WTC11 (cell line): ENCODE data around the gene VARS1. TPM values are rescaled to one million over a fixed set of nuclear protein-coding genes. Genes with fewer than 3 reads are reported as not detected.

ENCODE experiments used
- ATAC-seq: fragments of 200-7000 bp; cut with Tn5 transposase; 2 replicates; pipeline ENCODE4 v1.10.0; 2021; ENCODE audit warnings: mild to moderate bottlenecking, moderate library complexity
- CTCF ChIA-PET: fragments of 300-600 bp; sonication (Branson Sonifier 250); formaldehyde crosslinking; loops from one replicate; lab custom pipeline; 2021; ENCODE audit warnings: antibody characterized with exemption; lab: Charles Lee
- POLR2A ChIA-PET: fragments of 350-600 bp; sonication (Branson Sonifier 250); formaldehyde crosslinking; loops from one replicate; lab custom pipeline; 2021; ENCODE audit warnings: antibody characterized with exemption; lab: Charles Lee
- DNase-seq: peaks from one replicate; pipeline ENCODE4 v3.0.0; 2021; ENCODE audit warnings: low spot score
- H3K27ac Mint-ChIP-seq: 2 replicates; pipeline ENCODE4 v1.8.0; 2021; ENCODE audit warnings: mixed read lengths
- H3K27me3 Mint-ChIP-seq: 2 replicates; pipeline ENCODE4 v1.8.0; 2021; ENCODE audit warnings: low read depth, mild to moderate bottlenecking, moderate library complexity, mixed read lengths
- H3K36me3 Mint-ChIP-seq: 2 replicates; pipeline ENCODE4 v1.8.0; 2021; ENCODE audit warnings: mixed read lengths
- H3K4me1 Mint-ChIP-seq: 2 replicates; pipeline ENCODE4 v1.8.0; 2022; ENCODE audit warnings: mixed read lengths
- H3K4me3 Mint-ChIP-seq: 2 replicates; pipeline ENCODE4 v1.8.0; 2021; ENCODE audit warnings: mild to moderate bottlenecking, moderate library complexity, mixed read lengths
- H3K9me3 Mint-ChIP-seq: 2 replicates; pipeline ENCODE4 v1.8.0; 2021; ENCODE audit warnings: mixed read lengths
- ATF1 ChIP-seq: sonication (generic); formaldehyde crosslinking; IDR thresholded peaks from 2 replicates; pipeline ENCODE4 v1.8.1; 2023; ENCODE audit warnings: mild to moderate bottlenecking, moderate library complexity, missing genetic modification reagents
- ESRRA ChIP-seq: sonication (generic); formaldehyde crosslinking; IDR thresholded peaks from 2 replicates; pipeline ENCODE4 v1.8.1; 2022; ENCODE audit warnings: mild to moderate bottlenecking, missing genetic modification reagents, borderline replicate concordance
- ETV6 ChIP-seq: sonication (generic); formaldehyde crosslinking; IDR thresholded peaks from 2 replicates; pipeline ENCODE4 v1.8.1; 2022; ENCODE audit warnings: mild to moderate bottlenecking, missing genetic modification reagents
- FOXJ3 ChIP-seq: sonication (generic); formaldehyde crosslinking; IDR thresholded peaks from 2 replicates; pipeline ENCODE4 v1.9.0; 2021; ENCODE audit warnings: missing genetic modification reagents, mild to moderate bottlenecking, borderline replicate concordance
- FOXK1 ChIP-seq: sonication (generic); formaldehyde crosslinking; IDR thresholded peaks from 2 replicates; pipeline ENCODE4 v1.8.0; 2022; ENCODE audit warnings: mild to moderate bottlenecking, moderate library complexity, missing genetic modification reagents
- GABPB1 ChIP-seq: sonication (generic); formaldehyde crosslinking; IDR thresholded peaks from 2 replicates; pipeline ENCODE4 v1.8.1; 2023; ENCODE audit warnings: mild to moderate bottlenecking, missing genetic modification reagents
- GRHL2 ChIP-seq: fragments of 250-450 bp; sonication (Bioruptor Pico); IDR thresholded peaks from 2 replicates; pipeline ENCODE4 v1.8.0; 2022; ENCODE audit warnings: mild to moderate bottlenecking, moderate library complexity; ENCODE audit not compliant: insufficient replicate concordance, severe bottlenecking
- IRF1 ChIP-seq: sonication (generic); formaldehyde crosslinking; IDR thresholded peaks from 2 replicates; pipeline ENCODE4 v1.8.0; 2023; ENCODE audit warnings: missing genetic modification reagents
- IRF2 ChIP-seq: sonication (generic); formaldehyde crosslinking; IDR thresholded peaks from 2 replicates; pipeline ENCODE4 v1.8.0; 2022; ENCODE audit warnings: low read depth, missing genetic modification reagents, borderline replicate concordance
- MAX ChIP-seq: sonication (generic); formaldehyde crosslinking; IDR thresholded peaks from 2 replicates; pipeline ENCODE4 v1.8.0; 2022; ENCODE audit warnings: mild to moderate bottlenecking, missing genetic modification reagents
- MXD4 ChIP-seq: fragments of 250-450 bp; sonication (Bioruptor Pico); IDR thresholded peaks from 2 replicates; pipeline ENCODE4 v1.8.0; 2021; ENCODE audit warnings: mild to moderate bottlenecking, moderate library complexity, borderline replicate concordance
- MYBL2 ChIP-seq: sonication (generic); formaldehyde crosslinking; IDR thresholded peaks from 2 replicates; pipeline ENCODE4 v1.8.1; 2023; ENCODE audit warnings: mild to moderate bottlenecking, moderate library complexity, missing genetic modification reagents
- PRRX2 ChIP-seq: fragments of 250-450 bp; sonication (Bioruptor Pico); IDR thresholded peaks from 2 replicates; pipeline ENCODE4 v1.8.0; 2021; ENCODE audit warnings: mild to moderate bottlenecking
- SP1 ChIP-seq: sonication (generic); formaldehyde crosslinking; conservative IDR thresholded peaks from 2 replicates; pipeline ENCODE4 v1.8.1; 2022; ENCODE audit warnings: missing genetic modification reagents
- TP53 ChIP-seq: sonication (generic); formaldehyde crosslinking; IDR thresholded peaks from 2 replicates; pipeline ENCODE4 v1.8.1; 2023; ENCODE audit warnings: mild to moderate bottlenecking, missing genetic modification reagents
- ZNF138 ChIP-seq: sonication (generic); formaldehyde crosslinking; conservative IDR thresholded peaks from 2 replicates; pipeline ENCODE4 v1.8.1; 2022; ENCODE audit warnings: mild to moderate bottlenecking, moderate library complexity, missing genetic modification reagents
- ZNF232 ChIP-seq: sonication (generic); formaldehyde crosslinking; IDR thresholded peaks from 2 replicates; pipeline ENCODE4 v1.8.0; 2022; ENCODE audit warnings: mild to moderate bottlenecking, missing genetic modification reagents
- total RNA-seq: library from RNA; stranded (reverse); gene quantifications from 3 replicates; pipeline ENCODE4 v1.2.3, GENCODE V29; 2021
- TF ChIP-seq, protein P1 (sequence below): sonication (generic); formaldehyde crosslinking; IDR thresholded peaks from 2 replicates; pipeline ENCODE4 v1.8.1; 2022; ENCODE audit warnings: missing genetic modification reagents, borderline replicate concordance
- TF ChIP-seq, protein P2 (sequence below): fragments of 250-450 bp; sonication (Bioruptor Pico); IDR thresholded peaks from 2 replicates; pipeline ENCODE4 v1.9.0; 2021; ENCODE audit warnings: mild to moderate bottlenecking
- TF ChIP-seq, protein P3 (sequence below): sonication (generic); formaldehyde crosslinking; conservative IDR thresholded peaks from 2 replicates; pipeline ENCODE4 v1.8.1; 2023; ENCODE audit warnings: mild to moderate bottlenecking, low read depth, missing genetic modification reagents, moderate library complexity
- TF ChIP-seq, protein P4 (sequence below): sonication (generic); formaldehyde crosslinking; IDR thresholded peaks from 2 replicates; pipeline ENCODE4 v1.8.1; 2023; ENCODE audit warnings: mild to moderate bottlenecking, missing genetic modification reagents
- TF ChIP-seq, protein P5 (sequence below): fragments of 250-450 bp; sonication (Bioruptor Pico); IDR thresholded peaks from 2 replicates; pipeline ENCODE4 v1.8.0; 2021; ENCODE audit warnings: mild to moderate bottlenecking

VARS1 gene
- total RNA-seq, 1 experiment from 2014 or later = 177 TPM

GRCh38 chr6:31815025-31815838 is 19.7 kb upstream of the VARS1 start, which contains the start of the genes HSPA1A and HSPA1L (continued):
- peak; percentile 85; the same call in 1 of the 2 replicates for TF ChIP-seq ZNF232
- no peak for TF ChIP-seq ZNF138 (CRISPR knock-in tag)
- no peak for TF ChIP-seq ETV6 (CRISPR knock-in tag)
- TF ChIP-seq MAX = peak; percentile 36; the same call in 1 of the 2 replicates
- TF ChIP-seq GABPB1 (CRISPR knock-in tag) = peak; percentile 56

DNA sequence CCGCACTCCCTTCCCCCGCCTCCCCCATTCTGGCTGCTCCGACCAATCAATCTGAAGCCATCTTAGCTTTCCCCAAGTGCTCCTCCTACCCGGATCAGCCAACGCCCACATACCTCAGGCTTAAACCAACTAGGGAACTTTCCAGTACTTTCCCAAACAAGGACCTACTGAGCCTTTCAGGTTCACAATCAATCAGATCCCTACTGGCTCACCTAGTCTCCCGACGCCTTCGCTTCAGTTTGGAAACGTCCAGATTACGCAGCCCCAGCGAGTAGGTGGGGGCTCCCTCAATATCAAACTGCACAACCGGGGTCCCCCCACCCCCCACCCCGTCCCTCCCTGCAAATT is 19.1 kb upstream of the VARS1 start:
- ATAC-seq = peak; percentile 73
- ChIA-PET POLR2A (interaction anchor here (0.6 to 2.3 kb wide), 21 partner anchors 8 to 221 kb away, joined by 3 to 18 read pairs (median 4); partner anchors contain the start of genes DDAH2, GPANK1, HSPA1B and LSM2), CTCF (interaction anchor here (0.7 to 2.4 kb wide), 14 partner anchors 8 to 144 kb away, joined by 3 to 19 read pairs (median 5); partner anchors contain the start of genes DDAH2, HSPA1B, LSM2 and LY6G5C)
- peak overlapping the region; percentile 98 for H3K27ac Mint-ChIP-seq
- H3K9me3 Mint-ChIP-seq = no peaks in the 10 kb centered on the region; the same call in 1 of the 2 replicates
- H3K4me3 Mint-ChIP-seq = peak overlapping the region; percentile 85
- peaks cover 25% of the 10 kb centered on the region for H3K4me1 Mint-ChIP-seq
- DNase-seq = peak; percentile 91
- no peaks in the 10 kb centered on the region; the same call in 1 of the 2 replicates for H3K27me3 Mint-ChIP-seq
- peaks cover 4% of the 10 kb centered on the region; the same call in 1 of the 2 replicates for H3K36me3 Mint-ChIP-seq
- TF ChIP-seq, protein P1, sequence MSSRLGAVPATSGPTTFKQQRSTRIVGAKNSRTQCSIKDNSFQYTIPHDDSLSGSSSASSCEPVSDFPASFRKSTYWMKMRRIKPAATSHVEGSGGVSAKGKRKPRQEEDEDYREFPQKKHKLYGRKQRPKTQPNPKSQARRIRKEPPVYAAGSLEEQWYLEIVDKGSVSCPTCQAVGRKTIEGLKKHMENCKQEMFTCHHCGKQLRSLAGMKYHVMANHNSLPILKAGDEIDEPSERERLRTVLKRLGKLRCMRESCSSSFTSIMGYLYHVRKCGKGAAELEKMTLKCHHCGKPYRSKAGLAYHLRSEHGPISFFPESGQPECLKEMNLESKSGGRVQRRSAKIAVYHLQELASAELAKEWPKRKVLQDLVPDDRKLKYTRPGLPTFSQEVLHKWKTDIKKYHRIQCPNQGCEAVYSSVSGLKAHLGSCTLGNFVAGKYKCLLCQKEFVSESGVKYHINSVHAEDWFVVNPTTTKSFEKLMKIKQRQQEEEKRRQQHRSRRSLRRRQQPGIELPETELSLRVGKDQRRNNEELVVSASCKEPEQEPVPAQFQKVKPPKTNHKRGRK = no peak
- no peak for TF ChIP-seq ATF1 (CRISPR knock-in tag)
- TF ChIP-seq, protein P2, sequence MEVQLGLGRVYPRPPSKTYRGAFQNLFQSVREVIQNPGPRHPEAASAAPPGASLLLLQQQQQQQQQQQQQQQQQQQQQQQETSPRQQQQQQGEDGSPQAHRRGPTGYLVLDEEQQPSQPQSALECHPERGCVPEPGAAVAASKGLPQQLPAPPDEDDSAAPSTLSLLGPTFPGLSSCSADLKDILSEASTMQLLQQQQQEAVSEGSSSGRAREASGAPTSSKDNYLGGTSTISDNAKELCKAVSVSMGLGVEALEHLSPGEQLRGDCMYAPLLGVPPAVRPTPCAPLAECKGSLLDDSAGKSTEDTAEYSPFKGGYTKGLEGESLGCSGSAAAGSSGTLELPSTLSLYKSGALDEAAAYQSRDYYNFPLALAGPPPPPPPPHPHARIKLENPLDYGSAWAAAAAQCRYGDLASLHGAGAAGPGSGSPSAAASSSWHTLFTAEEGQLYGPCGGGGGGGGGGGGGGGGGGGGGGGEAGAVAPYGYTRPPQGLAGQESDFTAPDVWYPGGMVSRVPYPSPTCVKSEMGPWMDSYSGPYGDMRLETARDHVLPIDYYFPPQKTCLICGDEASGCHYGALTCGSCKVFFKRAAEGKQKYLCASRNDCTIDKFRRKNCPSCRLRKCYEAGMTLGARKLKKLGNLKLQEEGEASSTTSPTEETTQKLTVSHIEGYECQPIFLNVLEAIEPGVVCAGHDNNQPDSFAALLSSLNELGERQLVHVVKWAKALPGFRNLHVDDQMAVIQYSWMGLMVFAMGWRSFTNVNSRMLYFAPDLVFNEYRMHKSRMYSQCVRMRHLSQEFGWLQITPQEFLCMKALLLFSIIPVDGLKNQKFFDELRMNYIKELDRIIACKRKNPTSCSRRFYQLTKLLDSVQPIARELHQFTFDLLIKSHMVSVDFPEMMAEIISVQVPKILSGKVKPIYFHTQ (CRISPR knock-in tag) = no peak
- TF ChIP-seq PRRX2 (CRISPR knock-in tag) = no peak
- TF ChIP-seq ETV6 (CRISPR knock-in tag) = 0 out of 2 replicates have a peak, but pooled peaks have one; percentile 33
- no peak for TF ChIP-seq MAX
- no peak for TF ChIP-seq FOXJ3 (CRISPR knock-in tag)
- 0 out of 2 replicates have a peak, but pooled peaks have one; percentile 48 for TF ChIP-seq FOXK1 (CRISPR knock-in tag)
- TF ChIP-seq SP1 = peak; percentile 31; the same call in 1 of the 2 replicates
- TF ChIP-seq, protein P3, sequence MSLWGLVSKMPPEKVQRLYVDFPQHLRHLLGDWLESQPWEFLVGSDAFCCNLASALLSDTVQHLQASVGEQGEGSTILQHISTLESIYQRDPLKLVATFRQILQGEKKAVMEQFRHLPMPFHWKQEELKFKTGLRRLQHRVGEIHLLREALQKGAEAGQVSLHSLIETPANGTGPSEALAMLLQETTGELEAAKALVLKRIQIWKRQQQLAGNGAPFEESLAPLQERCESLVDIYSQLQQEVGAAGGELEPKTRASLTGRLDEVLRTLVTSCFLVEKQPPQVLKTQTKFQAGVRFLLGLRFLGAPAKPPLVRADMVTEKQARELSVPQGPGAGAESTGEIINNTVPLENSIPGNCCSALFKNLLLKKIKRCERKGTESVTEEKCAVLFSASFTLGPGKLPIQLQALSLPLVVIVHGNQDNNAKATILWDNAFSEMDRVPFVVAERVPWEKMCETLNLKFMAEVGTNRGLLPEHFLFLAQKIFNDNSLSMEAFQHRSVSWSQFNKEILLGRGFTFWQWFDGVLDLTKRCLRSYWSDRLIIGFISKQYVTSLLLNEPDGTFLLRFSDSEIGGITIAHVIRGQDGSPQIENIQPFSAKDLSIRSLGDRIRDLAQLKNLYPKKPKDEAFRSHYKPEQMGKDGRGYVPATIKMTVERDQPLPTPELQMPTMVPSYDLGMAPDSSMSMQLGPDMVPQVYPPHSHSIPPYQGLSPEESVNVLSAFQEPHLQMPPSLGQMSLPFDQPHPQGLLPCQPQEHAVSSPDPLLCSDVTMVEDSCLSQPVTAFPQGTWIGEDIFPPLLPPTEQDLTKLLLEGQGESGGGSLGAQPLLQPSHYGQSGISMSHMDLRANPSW (CRISPR knock-in tag) = no peak
- TF ChIP-seq, protein P4, sequence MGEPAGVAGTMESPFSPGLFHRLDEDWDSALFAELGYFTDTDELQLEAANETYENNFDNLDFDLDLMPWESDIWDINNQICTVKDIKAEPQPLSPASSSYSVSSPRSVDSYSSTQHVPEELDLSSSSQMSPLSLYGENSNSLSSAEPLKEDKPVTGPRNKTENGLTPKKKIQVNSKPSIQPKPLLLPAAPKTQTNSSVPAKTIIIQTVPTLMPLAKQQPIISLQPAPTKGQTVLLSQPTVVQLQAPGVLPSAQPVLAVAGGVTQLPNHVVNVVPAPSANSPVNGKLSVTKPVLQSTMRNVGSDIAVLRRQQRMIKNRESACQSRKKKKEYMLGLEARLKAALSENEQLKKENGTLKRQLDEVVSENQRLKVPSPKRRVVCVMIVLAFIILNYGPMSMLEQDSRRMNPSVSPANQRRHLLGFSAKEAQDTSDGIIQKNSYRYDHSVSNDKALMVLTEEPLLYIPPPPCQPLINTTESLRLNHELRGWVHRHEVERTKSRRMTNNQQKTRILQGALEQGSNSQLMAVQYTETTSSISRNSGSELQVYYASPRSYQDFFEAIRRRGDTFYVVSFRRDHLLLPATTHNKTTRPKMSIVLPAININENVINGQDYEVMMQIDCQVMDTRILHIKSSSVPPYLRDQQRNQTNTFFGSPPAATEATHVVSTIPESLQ (CRISPR knock-in tag) = no peak
- TF ChIP-seq IRF1 (CRISPR knock-in tag) = no peak
- TF ChIP-seq IRF2 (CRISPR knock-in tag) = no peak
- TF ChIP-seq MXD4 (CRISPR knock-in tag) = no peak
- TF ChIP-seq, protein P5, sequence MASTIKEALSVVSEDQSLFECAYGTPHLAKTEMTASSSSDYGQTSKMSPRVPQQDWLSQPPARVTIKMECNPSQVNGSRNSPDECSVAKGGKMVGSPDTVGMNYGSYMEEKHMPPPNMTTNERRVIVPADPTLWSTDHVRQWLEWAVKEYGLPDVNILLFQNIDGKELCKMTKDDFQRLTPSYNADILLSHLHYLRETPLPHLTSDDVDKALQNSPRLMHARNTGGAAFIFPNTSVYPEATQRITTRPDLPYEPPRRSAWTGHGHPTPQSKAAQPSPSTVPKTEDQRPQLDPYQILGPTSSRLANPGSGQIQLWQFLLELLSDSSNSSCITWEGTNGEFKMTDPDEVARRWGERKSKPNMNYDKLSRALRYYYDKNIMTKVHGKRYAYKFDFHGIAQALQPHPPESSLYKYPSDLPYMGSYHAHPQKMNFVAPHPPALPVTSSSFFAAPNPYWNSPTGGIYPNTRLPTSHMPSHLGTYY (CRISPR knock-in tag) = no peak
- TF ChIP-seq MYBL2 (CRISPR knock-in tag) = 0 out of 2 replicates have a peak, but pooled peaks have one; percentile 29
- no peak for TF ChIP-seq TP53 (CRISPR knock-in tag)
- TF ChIP-seq GRHL2 (CRISPR knock-in tag) = no peak
- no peak for TF ChIP-seq ESRRA (CRISPR knock-in tag)
